ENCODE data around the gene LRRN3. TPM values are rescaled to one million over a fixed set of nuclear protein-coding genes. Genes with fewer than 3 reads are reported as not detected.

LRRN3 gene
- total and polyA plus RNA-seq, 2 of the 4 experiments (the other 2 are of a cell fraction): 6.9 to 15.2 TPM

DNA sequence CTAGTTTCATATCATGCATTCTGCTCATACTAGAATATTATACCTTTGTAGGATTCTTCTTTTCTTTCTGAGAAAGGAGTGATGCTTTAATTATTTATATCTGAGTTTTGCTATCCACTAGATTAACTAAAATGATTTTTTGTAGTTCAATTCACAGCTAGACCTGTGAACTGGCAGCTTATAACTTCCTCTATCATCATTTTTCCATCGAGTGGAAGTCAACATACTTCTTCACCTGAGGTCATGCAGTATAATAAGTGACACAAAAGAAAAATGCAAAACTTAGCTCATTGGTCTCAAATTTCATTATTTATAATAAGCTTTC lies 8.0 kb downstream of the LRRN3 start:
- no CpG with 5 or more reads among the region's 1 CpG for WGBS, 2 experiments (ENCODE audit: extremely low coverage in 2 of 2, insufficient read length in 1 of 2)
- CTCF ChIA-PET: interaction anchor here (0.6 to 1.3 kb wide), 5 partner anchors 11 to 287 kb away, joined by 3 to 5 read pairs (median 3); no protein-coding TSS in a partner anchor
- in situ Hi-C loops (cut with MboI; ENCODE audit: low sequenced_read_pairs): loop anchor here (10.0 kb wide), 1 partner anchor 636 kb away; no protein-coding TSS in a partner anchor

More for the DNA sequence above, 8.0 kb downstream of the LRRN3 start:
- no peak overlapping the region for H3K9ac ChIP-seq (ENCODE audit: low read depth, low read length)
- no peak overlapping the region for H2BK120ac ChIP-seq (ENCODE audit: low read depth, low read length)
- H3K9me3 ChIP-seq (ENCODE audit: control insufficient read depth, insufficient read depth, low read length): no peaks in the 10 kb centered on the region
- H4K20me1 ChIP-seq (ENCODE audit: insufficient read depth, low read length): no peaks in the 10 kb centered on the region
- H3K27me3 ChIP-seq (ENCODE audit: control insufficient read depth, insufficient read depth, low read length): no peaks in the 10 kb centered on the region
- no peak overlapping the region for H2BK5ac ChIP-seq (ENCODE audit: low read depth, low read length, poor library complexity, severe bottlenecking)
- no peak for ATAC-seq (ENCODE audit: low read depth)
- dilution Hi-C loops (cut with HindIII; ENCODE audit: low sequenced_read_pairs, unreplicated experiment) (no loop called here), intact Hi-C loops (cut with micrococcal nuclease) (loop anchor here (1.0 to 10.0 kb wide), 3 partner anchors 564 to 1255 kb away; no protein-coding TSS in a partner anchor)
- no TSS peak for BruUV-seq (replicated peaks)
- H2AFZ ChIP-seq (replicated peaks; ENCODE audit: low read length, poor library complexity): no peak overlapping the region
- H2BK20ac ChIP-seq (ENCODE audit: low read depth, low read length): no peak overlapping the region
- H4K91ac ChIP-seq (ENCODE audit: insufficient read depth, low read depth, low read length): no peak overlapping the region
- no peak overlapping the region for H3K23ac ChIP-seq (ENCODE audit: low read depth, low read length)
- no peak overlapping the region for H3K4me3 ChIP-seq (ENCODE audit: insufficient read depth, low read depth, low read length)
- no peaks in the 10 kb centered on the region for H3K36me3 ChIP-seq (ENCODE audit: control insufficient read depth, insufficient read depth, low read length)
- no peak overlapping the region for H2BK15ac ChIP-seq (ENCODE audit: low read depth, low read length)
- H3K56ac ChIP-seq (ENCODE audit: extremely low read depth, insufficient read depth, low read length): no peak overlapping the region
- no peaks in the 10 kb centered on the region for H3K4me1 ChIP-seq (ENCODE audit: control insufficient read depth, insufficient read depth, low read length)
- H3K4me2 ChIP-seq (ENCODE audit: low read depth, low read length): no peak overlapping the region
- H3K27ac ChIP-seq (ENCODE audit: insufficient read depth, low read length): no peak overlapping the region
- no peak overlapping the region for H3K14ac ChIP-seq (replicated peaks; ENCODE audit: low read depth, low read length)
- H3K9me1 ChIP-seq (ENCODE audit: insufficient read depth, low read length): peaks cover 3% of the 10 kb centered on the region; the same call in 1 of the 2 replicates
- H3K4ac ChIP-seq (ENCODE audit: low read depth, low read length): no peak overlapping the region
- H3K79me1 ChIP-seq (ENCODE audit: low read depth in 1 of 2, low read length in 2 of 2): peaks cover 0 to 9% of the 10 kb centered on the region in 2 experiments; a peak in 2 of 4 replicates
- POLR2A ChIA-PET (ENCODE audit: unreplicated experiment): no interaction called here
- no peak for TF ChIP-seq POLR2A (IDR thresholded peaks at IDR 0.05; ENCODE audit: low read depth, low read length)
- no peak overlapping the region for H2AK5ac ChIP-seq (ENCODE audit: low read depth, low read length)
- H4K5ac ChIP-seq (ENCODE audit: low read depth, low read length): no peak overlapping the region
- no peak overlapping the region for H2AK9ac ChIP-seq (replicated peaks; ENCODE audit: low read depth, low read length, poor library complexity)
- H3K18ac ChIP-seq (ENCODE audit: low read depth, low read length): no peak overlapping the region
- DNase-seq: no peak
- no peak overlapping the region for H4K8ac ChIP-seq (ENCODE audit: low read depth in 2 of 2, low read length in 2 of 2)
